Measurements from ENCODE around the gene GAK.

The GAK gene

DNA sequence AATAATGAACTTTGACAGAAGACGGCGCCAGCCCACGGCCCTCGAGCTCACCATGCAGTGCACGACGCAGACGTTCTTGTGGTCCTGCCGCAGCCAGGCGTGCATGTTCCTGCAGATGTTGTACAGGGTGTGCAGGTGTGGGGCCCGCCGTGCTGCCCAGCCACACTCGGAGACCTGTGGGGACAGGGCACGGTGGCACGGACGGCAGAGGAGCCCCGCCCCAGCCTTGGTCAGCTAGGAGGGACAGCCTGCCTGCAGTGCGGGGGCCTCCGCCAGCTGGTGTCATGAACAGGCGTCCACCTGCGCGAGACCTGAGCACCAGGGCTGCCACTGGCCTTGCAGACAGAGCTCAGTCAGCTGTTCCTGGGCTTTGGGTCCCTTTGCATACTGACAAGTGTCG is 49.5 kb downstream of the GAK start:
- Histone ChIP-seq H3K27me3 (no peaks in the 10 kb centered on the region), H3K4me3 (no peak overlapping the region), H3K36me3 (peaks cover 99% of the 10 kb centered on the region), H3K4me1 (no peaks in the 10 kb centered on the region), H3K27ac (no peak overlapping the region), H3K9ac (no peak overlapping the region), H3K9me3 (no peaks in the 10 kb centered on the region), H4K20me1 (peaks cover 58% of the 10 kb centered on the region), H3K4me2 (no peak overlapping the region)
- no peak for TF ChIP-seq Cebpa-rat (IDR thresholded peaks at IDR 0.05)

DNA sequence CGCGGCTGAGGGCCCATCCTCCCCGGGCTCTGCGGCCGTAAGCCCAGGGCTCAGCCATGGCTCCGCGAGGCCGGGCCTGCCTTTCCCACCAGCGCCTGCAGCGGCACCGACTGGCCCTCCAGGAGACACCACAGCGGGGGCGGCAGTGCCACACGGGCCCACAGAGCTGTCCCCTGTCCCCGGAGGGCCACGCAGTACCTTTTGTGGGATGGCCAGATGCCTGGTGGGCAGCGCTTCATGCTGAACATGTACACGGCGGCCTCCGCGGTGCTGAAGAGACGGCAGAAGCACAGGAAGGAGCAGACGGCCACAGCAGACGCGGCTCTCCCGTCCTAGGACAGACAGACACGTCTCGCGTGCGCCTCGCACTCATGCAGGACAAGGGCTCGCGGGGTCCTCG is 50.4 kb downstream of the GAK start:
- Histone ChIP-seq H4K20me1 (peaks cover 52% of the 10 kb centered on the region), H3K36me3 (peaks cover 99% of the 10 kb centered on the region), H3K27me3 (no peaks in the 10 kb centered on the region), H3K4me1 (no peaks in the 10 kb centered on the region), H3K4me3 (no peak overlapping the region), H3K9me3 (no peaks in the 10 kb centered on the region), H3K27ac (no peak overlapping the region), H3K4me2 (no peak overlapping the region), H3K9ac (no peak overlapping the region)
- TF ChIP-seq Cebpa-rat (IDR thresholded peaks at IDR 0.05) = no peak

DNA sequence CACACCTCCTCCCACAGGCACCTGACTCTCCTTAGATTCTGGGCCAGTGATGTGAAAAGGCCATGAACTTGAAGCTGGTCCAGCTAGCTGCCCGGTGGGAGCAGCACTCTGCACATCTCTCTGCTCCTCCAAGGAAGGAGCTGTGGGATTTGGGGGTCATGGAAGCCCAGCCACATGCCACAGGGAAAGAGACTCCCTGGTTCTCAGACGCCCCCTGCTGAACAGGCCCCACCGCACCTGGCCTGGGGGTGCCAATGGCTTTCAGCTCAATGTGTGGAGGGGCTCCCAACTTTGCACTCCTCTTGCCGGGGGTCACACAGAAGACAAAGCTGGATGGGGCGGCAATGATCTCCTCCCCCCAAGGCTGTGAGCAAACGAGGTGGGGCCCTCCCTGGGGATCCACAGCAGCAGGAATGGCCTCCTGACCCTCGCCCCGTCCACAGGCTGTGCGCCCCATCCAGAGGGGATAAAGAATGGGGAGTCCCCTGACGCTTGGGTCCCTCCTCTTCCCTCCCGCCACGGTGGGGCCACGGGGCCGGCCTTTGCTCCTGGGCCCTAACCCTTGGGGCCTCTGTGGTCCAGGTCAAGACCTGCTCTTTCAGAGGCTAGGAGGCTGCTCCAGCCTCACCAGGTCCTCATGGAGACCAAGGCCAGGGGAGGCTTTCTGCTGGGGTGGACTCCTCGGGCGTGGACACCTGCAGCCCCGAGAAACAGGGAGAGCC is 51.3 kb downstream of the GAK start:
- no peak for TF ChIP-seq Cebpa-rat (IDR thresholded peaks at IDR 0.05)
- Histone ChIP-seq H3K36me3 (peaks cover 99% of the 10 kb centered on the region), H3K9me3 (no peaks in the 10 kb centered on the region), H3K4me1 (peaks cover 7% of the 10 kb centered on the region), H4K20me1 (peaks cover 52% of the 10 kb centered on the region), H3K4me3 (no peak overlapping the region), H3K4me2 (no peak overlapping the region), H3K27me3 (no peaks in the 10 kb centered on the region), H3K9ac (no peak overlapping the region), H3K27ac (no peak overlapping the region)

DNA sequence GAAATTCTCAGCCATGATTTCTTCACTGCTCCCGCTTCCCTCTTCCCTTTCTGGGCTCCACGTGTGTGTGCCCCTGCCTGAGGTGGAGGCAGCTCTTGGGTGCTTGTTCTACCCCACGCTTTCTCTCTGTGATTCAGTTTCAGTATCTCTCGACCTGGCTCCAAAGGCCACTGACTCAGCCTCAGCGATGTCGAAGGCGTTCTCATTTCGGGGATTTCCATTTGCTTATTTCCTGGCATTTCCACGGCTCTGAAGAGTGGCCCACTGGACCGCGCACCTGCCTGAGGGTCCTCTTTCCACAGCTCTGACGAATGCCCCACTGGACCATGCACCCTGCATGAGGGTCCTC is 52.4 kb downstream of the GAK start:
- H3K9ac ChIP-seq = no peak overlapping the region
- H4K20me1 ChIP-seq = peaks cover 42% of the 10 kb centered on the region
- H3K9me3 ChIP-seq = no peaks in the 10 kb centered on the region
- no peaks in the 10 kb centered on the region for H3K27me3 ChIP-seq
- H3K27ac ChIP-seq = no peak overlapping the region
- H3K4me1 ChIP-seq = peaks cover 15% of the 10 kb centered on the region
- no peak overlapping the region for H3K4me2 ChIP-seq
- no peak overlapping the region for H3K4me3 ChIP-seq
- H3K36me3 ChIP-seq = peaks cover 99% of the 10 kb centered on the region
- no peak for TF ChIP-seq Cebpa-rat (IDR thresholded peaks at IDR 0.05)

DNA sequence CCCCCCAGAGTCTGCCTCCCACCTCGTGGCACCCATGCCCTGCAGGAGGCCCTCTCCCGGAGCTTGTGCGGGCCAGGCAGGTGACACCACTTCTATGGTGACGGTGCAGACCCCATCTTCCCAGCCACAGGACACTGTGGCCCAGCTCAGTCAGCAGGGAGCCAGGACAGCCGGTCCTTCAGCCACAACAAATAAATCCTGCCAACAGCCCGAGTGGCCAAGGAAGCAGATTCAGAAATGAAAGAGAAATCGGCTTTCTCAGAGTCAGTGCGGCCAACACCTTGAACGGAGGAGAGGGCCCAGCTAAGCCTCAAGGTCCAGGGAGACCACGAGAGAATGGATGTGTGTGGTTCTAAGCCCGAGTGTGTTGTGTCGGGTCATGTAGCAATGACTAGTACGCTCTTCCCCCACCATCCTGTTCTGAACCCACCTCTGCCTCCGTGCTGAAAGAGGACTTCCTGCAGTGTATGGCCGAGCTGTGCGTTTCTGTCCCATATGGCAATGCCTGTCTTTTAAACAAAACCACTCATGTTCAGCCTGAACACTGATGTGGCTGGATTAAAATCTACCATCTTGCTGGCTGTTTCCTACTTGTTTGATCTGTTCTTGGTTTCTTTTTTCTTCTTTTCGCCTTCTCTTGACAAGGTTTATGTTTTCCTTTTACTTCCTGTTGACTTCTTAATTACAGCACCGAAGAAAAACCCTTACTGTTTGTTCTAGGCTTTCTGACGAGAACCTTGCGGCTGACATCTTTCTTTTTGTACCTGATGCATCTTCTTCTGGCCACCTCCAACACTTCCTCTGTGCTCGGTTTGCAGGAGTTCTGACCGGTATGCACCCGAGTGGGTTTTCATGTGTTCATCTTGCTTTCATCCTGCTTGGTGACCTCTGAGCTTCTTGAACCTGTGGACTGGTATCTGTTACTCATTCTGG is 53.1 kb downstream of the GAK start:
- Histone ChIP-seq H3K4me2 (no peak overlapping the region), H3K36me3 (peaks cover 99% of the 10 kb centered on the region), H3K27me3 (no peaks in the 10 kb centered on the region), H4K20me1 (peaks cover 35% of the 10 kb centered on the region), H3K4me3 (no peak overlapping the region), H3K4me1 (peaks cover 15% of the 10 kb centered on the region), H3K27ac (no peak overlapping the region), H3K9ac (no peak overlapping the region), H3K9me3 (no peaks in the 10 kb centered on the region)
- no peak for TF ChIP-seq Cebpa-rat (IDR thresholded peaks at IDR 0.05)

DNA sequence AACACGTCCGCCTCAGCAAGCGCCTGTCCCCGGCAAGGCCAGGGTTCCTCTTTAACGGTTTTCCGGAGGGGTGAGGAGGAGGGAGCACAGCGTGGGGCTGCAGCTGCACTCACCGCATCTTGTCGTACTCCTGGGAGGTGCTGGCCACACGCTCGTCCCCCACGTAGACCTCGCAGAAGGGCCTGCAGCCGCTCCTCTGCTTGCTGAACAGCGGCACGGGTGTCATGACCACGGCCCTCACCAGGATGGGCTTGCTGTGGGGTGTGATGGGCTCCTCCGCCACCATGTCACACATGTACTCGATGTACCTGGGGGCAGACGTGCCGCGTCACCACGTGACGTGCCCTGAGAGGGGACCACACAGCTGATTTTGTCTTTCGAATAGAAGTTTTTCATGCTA is 54.6 kb downstream of the GAK start:
- no peak overlapping the region for H3K4me3 ChIP-seq
- H3K27ac ChIP-seq = no peak overlapping the region
- H3K36me3 ChIP-seq = peaks cover 99% of the 10 kb centered on the region
- H4K20me1 ChIP-seq = peaks cover 28% of the 10 kb centered on the region; the same call in 1 of the 2 replicates
- no peaks in the 10 kb centered on the region for H3K27me3 ChIP-seq
- H3K9ac ChIP-seq = no peak overlapping the region
- H3K4me2 ChIP-seq = no peak overlapping the region
- H3K9me3 ChIP-seq = no peaks in the 10 kb centered on the region
- no peak for TF ChIP-seq Cebpa-rat (IDR thresholded peaks at IDR 0.05)
- H3K4me1 ChIP-seq = peaks cover 15% of the 10 kb centered on the region

DNA sequence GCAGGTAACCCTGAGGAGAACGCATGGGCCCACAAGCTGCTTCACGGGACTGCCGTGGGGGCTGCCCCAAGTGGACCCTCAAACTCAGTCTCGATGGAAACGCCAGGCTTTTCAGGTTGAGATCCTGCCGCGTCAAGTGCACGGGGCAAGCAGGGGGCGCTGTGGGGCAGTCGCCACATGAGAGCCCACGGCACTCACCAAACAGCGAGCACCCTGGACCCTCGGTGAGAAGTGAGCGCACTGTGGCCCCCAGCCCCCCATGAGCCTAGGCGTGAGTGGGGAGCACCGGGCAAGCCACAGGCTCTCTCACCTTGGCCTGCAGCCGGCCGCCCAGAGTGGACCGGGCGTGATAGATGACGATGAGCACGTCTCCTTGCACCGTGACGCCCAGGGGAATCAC is 55.3 kb downstream of the GAK start:
- peaks cover 99% of the 10 kb centered on the region for H3K36me3 ChIP-seq
- no peak for TF ChIP-seq Cebpa-rat (IDR thresholded peaks at IDR 0.05)

DNA sequence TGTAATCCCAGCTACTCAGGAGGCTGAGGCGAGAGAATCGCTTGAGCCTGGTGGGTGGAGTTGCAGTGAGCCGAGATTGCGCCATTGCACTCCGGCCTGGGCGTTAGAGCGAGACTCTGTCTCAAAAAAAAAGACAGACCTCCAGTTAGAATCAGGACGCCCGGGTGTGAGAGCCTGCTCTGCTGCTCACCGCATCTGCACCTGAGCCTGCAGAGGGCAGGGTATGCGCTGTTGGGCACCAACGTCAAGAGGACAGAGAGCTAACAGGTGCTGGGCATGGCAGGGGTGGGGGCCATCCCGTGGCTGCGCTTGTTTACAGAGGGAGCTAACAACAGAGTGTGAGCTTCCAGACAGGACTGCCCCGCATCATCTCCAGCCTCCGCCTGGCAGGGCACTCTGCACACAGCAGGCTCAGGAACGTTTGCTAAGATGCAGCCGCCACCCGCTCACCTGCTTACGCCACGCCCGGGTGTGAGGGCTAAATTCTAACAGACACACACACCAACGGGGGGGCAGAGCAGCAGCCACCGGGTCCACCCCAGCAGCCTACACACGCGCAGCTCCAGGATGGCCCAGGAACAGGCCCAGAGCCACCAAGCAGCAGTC is 56.2 kb downstream of the GAK start:
- Histone ChIP-seq H3K9ac (peak overlapping the region; percentile 17; the same call in 1 of the 2 replicates), H3K9me3 (no peaks in the 10 kb centered on the region), H3K4me2 (no peak overlapping the region; the same call in 1 of the 2 replicates), H3K27ac (no peak overlapping the region), H3K36me3 (peaks cover 98% of the 10 kb centered on the region), H3K4me1 (peaks cover 15% of the 10 kb centered on the region), H3K4me3 (no peak overlapping the region), H4K20me1 (peaks cover 28% of the 10 kb centered on the region; the same call in 1 of the 2 replicates), H3K27me3 (no peaks in the 10 kb centered on the region)
- 0 out of 2 replicates have a peak, but pooled peaks have one; percentile 12 for TF ChIP-seq Cebpa-rat (IDR thresholded peaks at IDR 0.05)

More for the DNA sequence above, 55.3 kb downstream of the GAK start:
- Histone ChIP-seq H3K4me2 (no peak overlapping the region), H3K9ac (no peak overlapping the region), H3K9me3 (no peaks in the 10 kb centered on the region), H3K4me3 (no peak overlapping the region), H3K27ac (no peak overlapping the region), H3K4me1 (peaks cover 15% of the 10 kb centered on the region), H4K20me1 (peaks cover 28% of the 10 kb centered on the region; the same call in 1 of the 2 replicates), H3K27me3 (no peaks in the 10 kb centered on the region)

DNA sequence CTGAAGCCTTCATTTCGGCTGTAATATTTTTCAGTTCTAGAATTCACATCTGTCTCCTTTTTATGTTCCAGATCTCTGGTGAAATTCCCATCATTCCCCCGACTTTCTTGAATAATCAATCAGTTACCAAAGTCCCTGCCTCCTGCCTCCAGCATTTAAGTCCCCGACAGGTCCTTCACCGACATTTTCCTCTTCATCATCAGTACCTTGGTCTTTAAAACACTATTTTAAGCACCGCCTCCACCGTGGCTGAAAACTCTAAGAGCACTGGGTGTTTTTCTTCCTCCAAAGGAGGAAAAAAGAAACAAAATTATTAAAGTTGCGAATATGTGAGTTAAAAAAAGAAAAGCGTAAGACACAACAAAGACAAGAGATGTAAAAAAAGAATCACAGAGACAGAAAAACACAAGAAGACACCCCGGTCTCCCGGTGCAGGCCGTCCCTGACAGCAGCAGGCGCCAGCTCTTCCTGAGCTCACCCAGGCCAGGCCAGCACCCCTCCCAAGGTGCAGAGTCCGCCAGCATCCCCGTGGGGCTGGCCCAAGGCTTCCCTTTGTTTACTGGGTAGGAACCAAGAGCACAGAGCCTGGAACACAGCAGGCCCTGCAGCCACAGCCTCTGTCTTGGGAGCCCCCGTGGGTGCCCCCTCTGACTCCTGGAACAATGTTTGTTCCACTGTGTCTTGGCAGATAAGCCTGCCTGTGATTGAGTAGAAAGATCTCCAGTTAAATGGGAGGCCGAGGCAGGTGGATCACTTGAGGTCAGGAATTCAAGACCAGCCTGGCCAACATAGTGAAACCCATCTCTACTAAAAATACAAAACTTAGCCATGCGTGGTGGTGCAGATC is 56.9 kb downstream of the GAK start:
- H3K27ac ChIP-seq = 0 out of 2 replicates have a peak overlapping the region, but pooled peaks have one; percentile 16
- peaks cover 28% of the 10 kb centered on the region; the same call in 1 of the 2 replicates for H4K20me1 ChIP-seq
- peaks cover 98% of the 10 kb centered on the region for H3K36me3 ChIP-seq
- H3K4me2 ChIP-seq = no peak overlapping the region; the same call in 1 of the 2 replicates
- no peaks in the 10 kb centered on the region for H3K27me3 ChIP-seq
- H3K9me3 ChIP-seq = no peaks in the 10 kb centered on the region
- H3K4me1 ChIP-seq = peaks cover 15% of the 10 kb centered on the region
- no peak for TF ChIP-seq Cebpa-rat (IDR thresholded peaks at IDR 0.05)
- peak overlapping the region; percentile 17; the same call in 1 of the 2 replicates for H3K9ac ChIP-seq
- no peak overlapping the region for H3K4me3 ChIP-seq
